HepG2 (cell line): ENCODE results near the gene CERS4. TPM values are rescaled to one million over a fixed set of nuclear protein-coding genes. Genes with fewer than 3 reads are reported as not detected.
A peak's percentile ranks its signal among the peaks of the same experiment; 100 is the strongest.

Source experiments
- AGO1 ChIP-seq: fragments of 200-400 bp; formaldehyde crosslinking; IDR thresholded peaks from 2 replicates; pipeline ENCODE4 v1.6.1; 2017; ENCODE audit warnings: mild to moderate bottlenecking, low read depth, low read length, moderate library complexity; ENCODE audit not compliant: poor library complexity, severe bottlenecking
- DBP ChIP-seq: sonication (generic); formaldehyde crosslinking; IDR thresholded peaks from 2 replicates; pipeline ENCODE4 v1.4.0; 2020; ENCODE audit warnings: missing genetic modification reagents; ENCODE audit errors: not compliant biosample characterization
- HMGXB3 ChIP-seq: sonication (generic); formaldehyde crosslinking; IDR thresholded peaks from 2 replicates; pipeline ENCODE4 v1.4.0; 2020; ENCODE audit warnings: missing genetic modification reagents, borderline replicate concordance
- KDM3A ChIP-seq: IDR thresholded peaks from 2 replicates; pipeline ENCODE4 v1.6.1; 2018; ENCODE audit warnings: low read depth, missing compliant biosample characterization
- REL ChIP-seq: sonication (generic); formaldehyde crosslinking; conservative IDR thresholded peaks from 2 replicates; pipeline ENCODE4 v1.8.0; 2022; ENCODE audit warnings: mild to moderate bottlenecking, missing genetic modification reagents, moderate library complexity
- SIN3B ChIP-seq: fragments of 150-350 bp; IDR thresholded peaks from 2 replicates; pipeline ENCODE4 v1.6.1; 2014; ENCODE audit warnings: low read length
- SMAD1 ChIP-seq: sonication (generic); formaldehyde crosslinking; IDR thresholded peaks from 2 replicates; pipeline ENCODE4 v1.4.0; 2020; ENCODE audit warnings: missing genetic modification reagents, low read depth, mild to moderate bottlenecking, borderline replicate concordance
- SP140L ChIP-seq: sonication (generic); formaldehyde crosslinking; IDR thresholded peaks from 2 replicates; pipeline ENCODE4 v1.4.0; 2020; ENCODE audit warnings: missing genetic modification reagents, borderline replicate concordance
- SP2 ChIP-seq: sonication (generic); formaldehyde crosslinking; IDR thresholded peaks from 2 replicates; pipeline ENCODE4 v1.5.1; 2020; ENCODE audit warnings: mild to moderate bottlenecking, missing genetic modification reagents
- YEATS4 ChIP-seq: sonication (generic); formaldehyde crosslinking; IDR thresholded peaks from 2 replicates; pipeline ENCODE4 v1.4.0; 2020; ENCODE audit warnings: missing genetic modification reagents, borderline replicate concordance
- ZBTB34 ChIP-seq: sonication (generic); formaldehyde crosslinking; IDR thresholded peaks from 2 replicates; pipeline ENCODE4 v1.8.0; 2022; ENCODE audit warnings: mild to moderate bottlenecking, missing genetic modification reagents
- ZBTB7B ChIP-seq: sonication (generic); formaldehyde crosslinking; IDR thresholded peaks from 2 replicates; pipeline ENCODE4 v1.4.0; 2020; ENCODE audit warnings: missing genetic modification reagents
- ZNF136 ChIP-seq: sonication (generic); formaldehyde crosslinking; IDR thresholded peaks from 2 replicates; pipeline ENCODE4 v1.8.1; 2022; ENCODE audit warnings: low read depth, mild to moderate bottlenecking, moderate library complexity, missing genetic modification reagents
- ZNF552 ChIP-seq: sonication (generic); formaldehyde crosslinking; IDR thresholded peaks from 2 replicates; pipeline ENCODE4 v1.9.0; 2022; ENCODE audit warnings: missing genetic modification reagents, mild to moderate bottlenecking, borderline replicate concordance
- polyA plus RNA-seq, 8 experiments: library from polyadenylated mRNA; depleted of rRNA in 3 of 8; stranded (reverse) in 7 of 8; unstranded in 1 of 8; fragments of >200 nt; fragmentation: Illumina TruSeq in 4 of 8; extraction: Trizol in 4 of 8; gene quantifications; 2 replicates each; pipeline versions ENCODE4 v1.2.1 to v1.2.3, GENCODE V29; 2011 to 2016; ENCODE audit warnings: low read depth in 4 of 8, missing spikeins in 1 of 8, mixed read lengths in 1 of 8; ENCODE audit not compliant: insufficient read depth in 1 of 8
- total RNA-seq, 5 experiments: library from RNA; depleted of rRNA; stranded (reverse); fragments of >200 nt; fragmentation: Illumina TruSeq; extraction: Trizol; gene quantifications; 2 replicates each; pipeline ENCODE4 v1.2.3, GENCODE V29; 2016; ENCODE audit warnings: low read depth in 1 of 5
- TF ChIP-seq, protein P1 (sequence below): IDR thresholded peaks from 2 replicates; pipeline ENCODE4 v1.6.1; 2016; ENCODE audit warnings: missing compliant biosample characterization, missing genetic modification reagents, borderline replicate concordance
- TF ChIP-seq, protein P2 (sequence below): sonication (generic); formaldehyde crosslinking; IDR thresholded peaks from 2 replicates; pipeline ENCODE4 v1.5.0; 2020; ENCODE audit warnings: missing genetic modification reagents
- TF ChIP-seq, protein P3 (sequence below): sonication (generic); formaldehyde crosslinking; conservative IDR thresholded peaks from 2 replicates; pipeline ENCODE4 v1.4.0; 2020; ENCODE audit warnings: missing genetic modification reagents

CERS4 gene
- total and polyA plus RNA-seq, 2 of the 13 experiments (the other 11 are each of a cell fraction or from before 2014, with no cell fraction given): 74.7 to 83.5 TPM

DNA sequence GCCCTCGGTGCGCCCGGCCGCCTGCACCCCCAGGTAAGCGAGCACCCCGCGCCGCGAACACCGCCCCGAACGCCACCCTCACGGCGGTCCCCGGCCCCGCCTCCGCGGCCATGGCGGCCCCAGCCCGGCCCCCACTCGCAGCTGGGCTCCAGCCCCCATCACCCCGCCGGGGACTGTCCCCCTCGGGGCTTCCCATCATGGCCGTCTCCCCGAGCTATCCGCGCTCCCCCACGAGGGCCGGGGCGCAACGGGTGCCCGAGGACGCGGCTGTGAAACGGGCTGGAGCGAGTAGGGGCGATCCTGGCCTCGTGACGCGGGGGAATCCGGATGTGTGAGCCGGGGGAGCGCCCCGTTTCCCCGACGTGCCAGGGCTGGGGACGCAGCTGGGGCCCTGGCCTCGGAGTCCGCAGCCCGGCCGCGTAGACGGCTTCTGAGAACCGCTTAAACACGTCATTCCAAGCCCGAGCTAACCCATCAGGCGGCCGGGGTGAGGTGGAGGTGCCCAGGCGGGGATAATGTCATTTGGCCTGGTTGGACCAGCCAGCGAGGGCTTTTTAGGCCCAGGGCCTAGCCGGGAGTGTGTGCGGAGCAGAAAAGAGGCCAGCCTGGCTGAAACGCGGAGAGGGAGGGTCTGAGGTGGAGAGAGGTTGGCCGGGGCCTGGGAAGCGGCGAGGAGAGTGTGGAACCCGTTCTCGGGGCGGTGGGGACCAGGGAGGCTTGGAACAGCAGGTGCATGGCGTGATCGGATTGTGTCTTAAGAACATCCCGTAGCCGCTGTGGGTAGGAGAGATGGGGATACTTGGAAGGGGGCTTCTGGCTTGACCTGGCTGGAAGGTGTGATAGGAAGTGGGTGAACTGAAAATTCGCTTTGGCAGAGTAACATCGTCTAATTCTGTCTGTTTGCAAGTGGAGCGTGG, 550 bp downstream of the CERS4 start (continued):
- no peak; the same call in 1 of the 2 replicates for TF ChIP-seq YEATS4 (CRISPR knock-in tag)
- no peak for TF ChIP-seq HMGXB3 (CRISPR knock-in tag)
- no peak for TF ChIP-seq ZNF136 (CRISPR knock-in tag)
- no peak for TF ChIP-seq SIN3B
- TF ChIP-seq, protein P1, sequence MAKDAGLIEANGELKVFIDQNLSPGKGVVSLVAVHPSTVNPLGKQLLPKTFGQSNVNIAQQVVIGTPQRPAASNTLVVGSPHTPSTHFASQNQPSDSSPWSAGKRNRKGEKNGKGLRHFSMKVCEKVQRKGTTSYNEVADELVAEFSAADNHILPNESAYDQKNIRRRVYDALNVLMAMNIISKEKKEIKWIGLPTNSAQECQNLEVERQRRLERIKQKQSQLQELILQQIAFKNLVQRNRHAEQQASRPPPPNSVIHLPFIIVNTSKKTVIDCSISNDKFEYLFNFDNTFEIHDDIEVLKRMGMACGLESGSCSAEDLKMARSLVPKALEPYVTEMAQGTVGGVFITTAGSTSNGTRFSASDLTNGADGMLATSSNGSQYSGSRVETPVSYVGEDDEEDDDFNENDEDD (CRISPR knock-in tag): no peak
- no peak for TF ChIP-seq SP140L (CRISPR knock-in tag)
- no peak for TF ChIP-seq AGO1
- TF ChIP-seq SMAD1 (CRISPR knock-in tag): no peak
- TF ChIP-seq, protein P2, sequence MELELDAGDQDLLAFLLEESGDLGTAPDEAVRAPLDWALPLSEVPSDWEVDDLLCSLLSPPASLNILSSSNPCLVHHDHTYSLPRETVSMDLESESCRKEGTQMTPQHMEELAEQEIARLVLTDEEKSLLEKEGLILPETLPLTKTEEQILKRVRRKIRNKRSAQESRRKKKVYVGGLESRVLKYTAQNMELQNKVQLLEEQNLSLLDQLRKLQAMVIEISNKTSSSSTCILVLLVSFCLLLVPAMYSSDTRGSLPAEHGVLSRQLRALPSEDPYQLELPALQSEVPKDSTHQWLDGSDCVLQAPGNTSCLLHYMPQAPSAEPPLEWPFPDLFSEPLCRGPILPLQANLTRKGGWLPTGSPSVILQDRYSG (CRISPR knock-in tag): 0 out of 2 replicates have a peak, but pooled peaks have one; percentile 39
- TF ChIP-seq SP2: no peak
- no peak for TF ChIP-seq REL
- no peak for TF ChIP-seq DBP (CRISPR knock-in tag)
- no peak for TF ChIP-seq ZBTB34 (CRISPR knock-in tag)
- TF ChIP-seq ZBTB7B (CRISPR knock-in tag): no peak
- no peak for TF ChIP-seq KDM3A (CRISPR knock-in tag)
- 0 out of 2 replicates have a peak, but pooled peaks have one; percentile 43 for TF ChIP-seq ZNF552 (CRISPR knock-in tag)
- TF ChIP-seq, protein P3, sequence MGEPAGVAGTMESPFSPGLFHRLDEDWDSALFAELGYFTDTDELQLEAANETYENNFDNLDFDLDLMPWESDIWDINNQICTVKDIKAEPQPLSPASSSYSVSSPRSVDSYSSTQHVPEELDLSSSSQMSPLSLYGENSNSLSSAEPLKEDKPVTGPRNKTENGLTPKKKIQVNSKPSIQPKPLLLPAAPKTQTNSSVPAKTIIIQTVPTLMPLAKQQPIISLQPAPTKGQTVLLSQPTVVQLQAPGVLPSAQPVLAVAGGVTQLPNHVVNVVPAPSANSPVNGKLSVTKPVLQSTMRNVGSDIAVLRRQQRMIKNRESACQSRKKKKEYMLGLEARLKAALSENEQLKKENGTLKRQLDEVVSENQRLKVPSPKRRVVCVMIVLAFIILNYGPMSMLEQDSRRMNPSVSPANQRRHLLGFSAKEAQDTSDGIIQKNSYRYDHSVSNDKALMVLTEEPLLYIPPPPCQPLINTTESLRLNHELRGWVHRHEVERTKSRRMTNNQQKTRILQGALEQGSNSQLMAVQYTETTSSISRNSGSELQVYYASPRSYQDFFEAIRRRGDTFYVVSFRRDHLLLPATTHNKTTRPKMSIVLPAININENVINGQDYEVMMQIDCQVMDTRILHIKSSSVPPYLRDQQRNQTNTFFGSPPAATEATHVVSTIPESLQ: no peak
